Stomach (tissue), 4 donors: ENCODE measurements around the gene GABRB2.

Experiments used
- EP300 ChIP-seq: sonication (generic); formaldehyde crosslinking; IDR thresholded peaks from one replicate; pipeline ENCODE4 v1.6.1; 2017; ENCODE audit warnings: antibody characterized with exemption
- POLR2A ChIP-seq, 4 donors: fragments of 450-650 bp; IDR thresholded peaks; one replicate each; pipeline ENCODE4 v1.6.1; 2016; ENCODE audit warnings: antibody characterized with exemption in 4 of 4, control low read depth in 2 of 4, mild to moderate bottlenecking in 1 of 4, moderate library complexity in 1 of 4
- POLR2AphosphoS5 ChIP-seq, 3 donors: sonication (generic); formaldehyde crosslinking; IDR thresholded peaks; one replicate each; pipeline ENCODE4 v1.6.1; 2016; ENCODE audit warnings: antibody characterized with exemption in 3 of 3
- TF ChIP-seq, protein P1 (sequence below), 7 experiments: fragments of 450-650 bp in 4 of 7; fragments of 200-600 bp in 3 of 7; sonication (generic) in 3 of 7; IDR thresholded peaks; one replicate each; pipeline ENCODE4 v1.5.1; 2016 to 2019; ENCODE audit warnings: antibody characterized with exemption in 7 of 7, control low read depth in 2 of 7, mild to moderate bottlenecking in 1 of 7

- TF ChIP-seq, protein P1, sequence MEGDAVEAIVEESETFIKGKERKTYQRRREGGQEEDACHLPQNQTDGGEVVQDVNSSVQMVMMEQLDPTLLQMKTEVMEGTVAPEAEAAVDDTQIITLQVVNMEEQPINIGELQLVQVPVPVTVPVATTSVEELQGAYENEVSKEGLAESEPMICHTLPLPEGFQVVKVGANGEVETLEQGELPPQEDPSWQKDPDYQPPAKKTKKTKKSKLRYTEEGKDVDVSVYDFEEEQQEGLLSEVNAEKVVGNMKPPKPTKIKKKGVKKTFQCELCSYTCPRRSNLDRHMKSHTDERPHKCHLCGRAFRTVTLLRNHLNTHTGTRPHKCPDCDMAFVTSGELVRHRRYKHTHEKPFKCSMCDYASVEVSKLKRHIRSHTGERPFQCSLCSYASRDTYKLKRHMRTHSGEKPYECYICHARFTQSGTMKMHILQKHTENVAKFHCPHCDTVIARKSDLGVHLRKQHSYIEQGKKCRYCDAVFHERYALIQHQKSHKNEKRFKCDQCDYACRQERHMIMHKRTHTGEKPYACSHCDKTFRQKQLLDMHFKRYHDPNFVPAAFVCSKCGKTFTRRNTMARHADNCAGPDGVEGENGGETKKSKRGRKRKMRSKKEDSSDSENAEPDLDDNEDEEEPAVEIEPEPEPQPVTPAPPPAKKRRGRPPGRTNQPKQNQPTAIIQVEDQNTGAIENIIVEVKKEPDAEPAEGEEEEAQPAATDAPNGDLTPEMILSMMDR (IDR thresholded peaks at IDR 0.05): no peak
- TF ChIP-seq POLR2AphosphoS5 (IDR thresholded peaks at IDR 0.05) (no peak), POLR2A (IDR thresholded peaks at IDR 0.05) (no peak), EP300 (no peak)
Measured at GRCh38 chr5:161507591-161507990, 38.9 kb downstream of the GABRB2 start.
